GM19438 (cell line): ENCODE data around the gene BCO2.

ENCODE experiments used
- ATAC-seq: cut with Tn5 transposase; IDR thresholded peaks from one replicate; pipeline ENCODE4 v1.9.1; 2021; ENCODE audit warnings: low read depth; ENCODE audit not compliant: unreplicated experiment

BCO2 gene

DNA sequence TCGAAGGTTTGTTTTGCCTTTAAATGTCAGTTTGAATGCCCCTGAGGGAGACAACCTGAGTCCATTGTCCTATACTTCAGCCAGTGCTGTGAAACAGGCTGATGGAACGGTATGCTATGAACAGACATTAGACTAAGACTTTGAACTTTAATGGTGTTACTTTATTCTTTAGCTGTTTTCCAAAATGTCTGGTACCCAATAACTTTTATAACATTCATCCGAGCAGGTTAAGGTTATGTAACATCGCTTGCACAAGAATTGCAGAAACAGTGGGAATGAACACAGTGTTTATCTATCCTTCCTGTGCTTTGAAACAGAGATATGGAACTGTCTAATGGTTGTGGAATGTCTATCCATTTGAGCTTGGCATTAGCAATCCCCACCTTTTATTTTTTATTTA lies 38.4 kb downstream of the BCO2 start:
- ATAC-seq = no peak

DNA sequence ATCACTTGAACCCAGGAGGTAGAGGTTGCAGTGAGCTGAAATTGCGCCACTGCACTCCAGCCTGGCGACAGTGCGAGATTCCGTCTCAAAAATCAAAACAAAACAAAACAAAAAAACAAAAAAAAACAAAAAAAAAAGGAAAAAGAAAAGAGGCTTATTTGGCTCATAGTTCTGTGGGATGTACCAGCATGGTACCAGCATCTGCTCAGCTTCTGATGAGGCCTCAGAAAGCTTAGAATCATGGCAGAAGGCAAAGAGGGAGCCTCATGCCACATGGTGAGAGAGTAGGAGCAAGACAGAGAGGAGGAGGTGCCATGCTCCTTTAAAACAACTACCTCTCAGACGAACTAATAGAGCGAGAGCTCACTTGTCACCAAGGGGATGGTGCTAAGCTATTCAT lies 40.3 kb downstream of the BCO2 start:
- ATAC-seq = no peak

DNA sequence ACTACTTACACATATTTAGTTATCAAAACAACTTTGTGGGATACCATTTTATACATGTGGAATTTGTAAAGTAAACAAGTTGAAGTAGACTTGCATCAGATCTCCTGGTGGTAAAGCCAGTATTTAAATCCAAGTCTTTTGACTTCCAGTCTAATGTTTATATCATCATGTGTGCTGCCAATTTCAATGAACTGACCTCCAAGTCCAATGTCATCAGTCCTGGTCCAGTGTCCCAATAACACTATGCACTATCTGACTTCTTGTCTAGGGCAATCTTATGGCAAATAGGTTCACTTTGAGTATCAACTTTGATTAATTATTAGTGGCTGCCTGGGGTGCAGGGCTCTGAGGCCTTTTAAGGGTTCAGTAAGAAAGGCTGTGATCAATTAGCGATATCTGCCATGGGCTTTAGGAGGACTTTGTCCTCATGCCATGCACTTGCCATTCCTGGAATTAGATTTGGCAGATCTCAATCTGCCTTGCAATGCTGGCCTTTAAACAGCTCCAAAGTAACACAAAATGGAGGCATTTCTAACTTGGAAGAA lies 41.3 kb downstream of the BCO2 start:
- ATAC-seq = no peak

DNA sequence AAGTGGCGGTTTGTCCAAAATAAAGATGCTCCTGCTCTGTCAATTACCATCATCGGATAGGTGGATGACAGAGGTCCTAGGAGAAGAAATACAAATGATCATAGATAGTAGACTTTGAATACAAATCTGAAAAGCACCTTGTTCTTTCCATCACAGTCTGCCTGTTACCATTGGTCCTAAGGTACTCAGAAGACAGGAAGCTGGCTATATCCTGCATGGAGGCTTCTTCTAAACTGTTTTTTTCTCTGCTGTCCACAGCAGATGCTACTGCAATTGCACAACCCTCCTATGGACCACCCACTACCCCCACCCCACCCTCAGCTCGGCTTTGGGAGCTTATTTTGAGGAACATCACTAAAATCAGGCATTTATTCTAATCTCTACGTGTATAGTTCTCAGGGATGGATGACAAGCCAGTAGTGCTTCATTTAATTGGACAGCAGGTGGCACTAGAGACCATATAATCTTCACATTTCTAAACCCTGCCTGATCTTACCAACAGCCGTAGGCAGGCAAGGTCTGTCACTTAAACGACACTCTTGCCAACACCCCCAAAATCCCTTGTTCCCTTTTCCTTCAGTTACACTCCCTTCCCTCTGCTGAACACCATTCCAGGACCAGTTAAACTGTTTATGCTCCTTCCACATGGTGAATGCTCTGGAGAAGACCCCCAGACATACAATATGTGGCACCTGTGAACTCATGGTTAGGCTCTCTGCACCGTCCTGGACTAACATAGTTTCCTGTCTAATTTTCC lies 44.3 kb downstream of the BCO2 start:
- peak; percentile 94 for ATAC-seq

DNA sequence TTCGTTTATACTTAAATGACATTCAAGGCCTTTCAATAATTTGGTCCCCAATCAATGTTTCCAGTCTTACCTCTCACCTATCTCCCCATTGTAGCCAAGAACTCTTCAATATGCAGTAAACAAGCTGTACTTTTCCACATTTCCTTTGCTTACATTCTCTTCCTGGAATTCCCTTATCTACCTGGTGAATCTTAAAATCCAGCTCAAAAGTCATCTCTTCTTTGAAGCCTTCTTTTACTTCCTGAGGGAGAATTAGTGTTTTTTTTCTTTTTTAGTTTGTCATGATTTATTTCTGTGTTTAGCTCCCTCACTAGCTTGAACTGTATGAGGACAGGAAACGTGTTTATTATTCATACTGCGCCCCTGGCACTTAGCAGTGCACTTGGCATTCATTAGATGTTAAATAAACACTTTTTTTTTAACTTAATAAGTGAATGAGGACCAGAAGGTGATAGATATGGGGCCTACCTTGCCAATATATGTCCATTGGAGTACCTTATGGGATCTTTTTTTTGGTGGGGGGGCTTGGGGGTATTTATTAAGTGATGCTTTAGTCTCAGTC lies 46.0 kb downstream of the BCO2 start:
- no peak for ATAC-seq

DNA sequence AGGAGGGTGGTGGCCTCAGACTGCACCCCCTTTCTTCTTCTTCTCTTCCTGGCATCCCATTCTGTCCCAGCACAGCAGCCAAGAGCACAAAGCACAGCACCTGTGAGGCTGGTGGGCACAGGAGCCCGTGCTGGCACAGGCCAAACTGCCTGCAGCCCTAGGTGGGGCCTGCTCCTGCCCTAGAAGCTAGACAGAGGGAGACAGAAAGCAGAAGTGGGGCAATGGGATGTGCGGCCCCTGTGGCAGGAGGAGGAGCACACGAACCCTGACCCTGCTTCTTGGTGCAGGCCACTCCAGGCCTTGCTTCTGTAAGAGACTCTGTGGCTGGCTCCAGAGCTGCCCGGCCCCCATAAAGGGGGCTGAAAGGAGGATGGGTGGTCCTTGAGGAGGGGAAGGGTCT lies 47.0 kb downstream of the BCO2 start:
- no peak for ATAC-seq

DNA sequence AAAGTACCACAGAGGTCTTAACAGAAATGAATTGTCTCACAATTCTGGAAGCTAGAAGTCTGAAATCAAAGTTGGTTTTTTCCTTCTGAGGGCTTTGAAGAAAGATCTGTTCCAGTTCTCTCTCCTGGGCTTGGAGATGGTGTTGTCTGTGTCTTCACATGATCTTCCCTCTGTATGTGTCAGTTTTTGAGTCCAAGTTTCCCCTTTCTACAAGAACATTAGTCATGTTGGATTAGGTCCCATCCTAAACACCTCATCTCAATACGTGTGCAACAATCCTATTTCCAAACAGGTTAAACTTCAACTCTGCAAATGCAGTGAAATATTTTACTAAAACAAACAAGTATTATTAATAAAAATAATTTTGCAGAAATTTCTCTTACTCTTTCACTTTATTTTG lies 47.8 kb downstream of the BCO2 start:
- no peak for ATAC-seq

DNA sequence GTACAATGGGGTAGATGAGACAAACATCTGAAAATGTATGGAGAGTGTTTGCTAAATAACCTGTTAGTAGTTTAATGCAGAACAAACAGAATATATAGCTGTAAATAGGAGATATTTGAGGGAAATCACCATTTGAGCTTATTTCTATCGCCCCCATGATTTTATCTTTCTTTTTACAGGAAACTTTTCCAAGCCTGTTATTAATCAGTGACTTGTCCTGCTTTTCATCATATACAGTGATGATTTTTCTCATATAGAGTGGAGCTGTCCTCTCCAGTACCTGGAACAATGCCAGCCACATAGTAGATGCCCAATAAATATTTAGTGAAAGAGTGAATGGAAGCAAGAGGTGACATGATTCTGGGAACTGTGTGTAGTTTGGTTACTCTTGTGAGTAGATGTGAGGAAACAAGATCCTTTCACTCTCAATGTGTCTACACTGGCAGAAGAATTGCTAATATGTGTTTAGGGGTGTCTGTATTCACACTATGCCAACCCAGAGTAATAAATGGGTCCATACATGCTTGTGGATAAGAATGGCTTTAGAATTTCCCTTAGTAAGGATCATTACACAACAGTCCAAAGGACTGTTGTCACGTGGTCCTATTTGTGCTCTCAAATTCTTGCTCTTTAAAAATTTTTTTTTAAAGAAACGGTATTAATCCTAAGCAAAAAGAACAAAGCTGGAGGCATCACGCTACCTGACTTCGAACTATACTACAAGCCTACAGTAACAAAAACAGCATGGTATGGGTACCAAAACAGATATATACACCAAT lies 48.6 kb downstream of the BCO2 start:
- ATAC-seq = no peak

DNA sequence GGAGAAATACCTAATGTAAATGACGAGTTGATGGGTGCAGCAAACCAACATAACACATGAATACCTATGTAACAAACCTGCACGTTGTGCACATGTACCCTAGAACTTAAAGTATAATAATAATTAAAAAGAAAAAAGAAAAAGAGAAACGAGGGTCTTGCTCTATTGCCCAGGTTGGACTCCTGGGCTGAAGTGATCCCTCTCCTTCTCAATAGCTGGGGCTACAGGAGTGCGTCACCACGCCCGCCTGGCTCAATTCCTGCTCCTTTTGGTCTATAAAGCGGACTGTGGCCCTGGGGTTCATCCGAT lies 50.4 kb downstream of the BCO2 start:
- no peak for ATAC-seq

DNA sequence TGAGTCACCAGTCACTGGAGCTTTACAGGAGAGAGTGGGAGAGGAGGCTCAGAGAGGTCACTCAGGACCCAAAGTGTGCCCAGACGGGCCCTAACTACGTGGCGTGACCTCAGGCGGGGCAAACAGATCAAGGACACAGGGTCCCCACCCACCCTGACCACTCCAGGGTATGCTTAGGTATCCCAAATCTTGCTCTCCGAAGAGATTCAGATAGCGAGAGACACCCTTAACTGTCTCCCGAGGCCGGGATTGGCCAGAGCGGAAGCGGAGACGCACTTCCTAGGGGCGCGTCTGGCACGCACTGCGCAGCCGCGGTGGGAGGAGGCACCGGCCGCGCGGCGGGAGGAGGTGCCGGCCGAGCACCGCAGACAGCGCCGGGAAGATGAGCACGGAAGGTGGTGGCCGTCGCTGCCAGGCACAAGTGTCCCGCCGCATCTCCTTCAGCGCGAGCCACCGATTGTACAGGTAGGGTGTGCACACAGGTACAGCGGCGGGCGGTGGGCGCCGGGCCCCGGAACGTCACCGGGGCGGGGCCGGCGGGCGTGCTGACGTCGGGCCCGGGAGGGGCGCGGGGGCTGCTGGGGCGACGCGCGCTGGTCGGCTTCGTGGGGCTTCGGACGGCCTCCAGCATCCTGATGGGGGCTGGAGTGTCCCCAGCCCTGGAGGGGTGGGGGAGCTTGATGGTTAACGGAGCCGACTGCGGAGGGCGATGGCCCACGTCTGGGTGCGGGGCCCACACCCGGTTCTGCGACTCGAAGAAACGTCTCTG lies 50.9 kb downstream of the BCO2 start, which contains the start of gene PTS:
PTS (plus strand) TSS at position 367 of the 769 bp plus-strand sequence; CDS start at position 383, 16 bp downstream.
- ATAC-seq = peak; percentile 97

DNA sequence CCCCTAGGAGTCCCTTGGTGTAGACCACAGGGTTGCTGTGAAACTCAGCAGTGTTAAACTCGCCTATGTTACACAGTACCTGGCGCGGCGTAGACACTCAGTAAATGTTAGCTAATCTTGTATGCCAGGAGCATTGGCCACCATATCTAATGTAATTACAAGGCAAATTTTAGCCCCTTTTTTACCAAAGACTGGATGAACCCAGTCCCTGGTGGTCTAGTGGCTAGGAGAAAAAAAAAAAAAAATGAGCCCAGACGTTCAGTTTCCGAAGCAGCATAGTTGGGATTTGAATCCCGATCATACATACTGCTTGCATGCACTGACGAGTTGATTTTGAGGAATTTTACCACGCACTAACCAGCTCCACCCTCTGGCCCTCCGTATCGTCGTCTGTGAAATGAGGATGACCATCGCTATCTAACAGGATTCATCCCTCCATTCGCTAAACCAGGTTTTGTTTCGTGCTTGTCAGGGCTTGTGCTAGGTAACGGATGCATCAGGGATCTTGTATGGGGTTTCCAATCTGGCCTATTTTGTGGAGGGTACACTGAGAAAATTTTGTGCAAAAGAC lies 51.6 kb downstream of the BCO2 start:
- ATAC-seq = peak; percentile 41

DNA sequence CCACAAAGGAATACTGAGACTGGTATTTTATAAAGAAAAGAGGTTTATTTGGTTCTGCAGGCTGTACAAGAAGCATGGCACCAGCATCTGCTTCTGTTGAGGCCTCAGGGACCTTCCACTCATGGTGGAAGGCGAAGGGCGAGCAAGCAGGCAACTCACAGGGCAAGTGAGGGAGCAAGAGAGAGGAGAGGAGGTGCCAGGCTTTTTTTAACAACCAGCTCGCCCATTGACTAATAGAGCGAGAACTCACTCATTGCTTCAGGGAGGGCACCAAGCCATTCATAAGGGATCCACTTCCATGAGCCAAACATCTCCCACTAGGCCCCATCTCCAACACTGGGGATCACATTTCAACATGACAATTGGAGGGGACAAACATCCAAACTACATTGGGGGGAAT lies 52.2 kb downstream of the BCO2 start:
- ATAC-seq = no peak

DNA sequence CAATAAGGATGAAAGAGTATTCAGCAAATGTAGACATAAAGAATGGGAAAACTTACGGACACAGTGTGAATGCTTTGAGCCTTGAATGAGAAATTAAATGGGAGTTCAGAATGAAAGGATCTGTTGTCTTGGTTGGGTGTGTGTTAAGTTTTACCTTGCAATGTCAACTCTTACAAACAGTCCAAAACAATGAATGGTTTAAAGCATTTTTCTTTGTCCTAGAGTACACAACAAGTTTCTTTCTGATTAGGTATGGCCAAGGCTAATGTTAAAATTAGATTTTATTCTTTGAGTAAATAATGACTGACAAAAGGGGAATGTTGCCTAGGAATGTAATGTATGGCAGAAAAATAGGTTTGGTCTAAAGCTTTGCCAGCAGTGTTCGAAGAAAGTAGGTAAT lies 53.4 kb downstream of the BCO2 start:
- ATAC-seq = no peak

DNA sequence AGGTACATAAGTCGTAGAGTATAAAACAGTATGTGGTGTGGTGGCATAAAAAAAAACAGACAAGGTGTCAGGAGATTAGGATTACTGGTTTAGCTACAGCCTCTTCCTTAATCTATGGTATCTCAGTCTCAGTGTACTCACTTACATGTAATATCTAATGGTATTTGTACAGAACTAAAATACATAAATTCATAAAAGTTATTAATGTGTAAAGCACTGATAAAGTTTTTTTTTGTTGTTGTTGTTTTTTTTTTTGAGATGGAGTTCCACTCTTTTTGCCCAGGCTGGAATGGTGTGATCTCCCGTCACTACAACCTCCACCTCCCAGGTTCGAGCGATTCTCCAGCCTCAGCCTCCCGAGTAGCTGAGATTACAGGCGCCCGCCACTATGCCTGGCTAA lies 53.8 kb downstream of the BCO2 start:
- ATAC-seq = no peak

DNA sequence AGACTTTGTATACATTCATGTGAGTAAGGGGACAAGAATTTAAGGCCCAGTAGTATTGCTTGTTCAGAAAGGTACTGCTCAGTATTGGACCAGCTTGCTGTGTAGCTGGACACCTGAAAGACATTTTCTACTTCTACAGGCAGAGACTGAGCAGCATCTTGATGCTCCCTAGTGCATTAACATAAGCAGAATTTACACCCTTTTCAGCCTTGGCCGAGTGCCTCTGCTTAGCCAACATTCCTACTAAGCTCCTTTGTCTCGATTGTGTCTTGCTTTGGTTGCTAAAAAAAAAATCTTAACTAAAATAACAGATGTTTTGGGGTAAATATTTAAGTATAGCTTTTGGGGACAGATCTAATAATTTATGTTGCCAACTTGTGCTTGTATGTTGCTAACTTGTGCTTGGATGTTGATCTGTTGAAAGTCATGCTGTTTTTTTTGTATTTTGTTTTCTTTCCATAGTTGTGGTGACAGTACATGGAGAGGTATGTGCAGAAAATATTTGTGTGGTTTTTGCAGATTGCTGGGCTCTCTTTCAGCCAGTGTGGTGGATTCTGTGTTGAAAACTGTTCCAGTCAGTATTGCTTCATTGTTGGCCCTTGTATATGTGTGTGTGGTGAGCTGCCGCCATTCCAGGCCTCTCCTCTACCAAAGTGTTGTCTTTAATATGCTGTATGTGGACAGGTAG lies 54.6 kb downstream of the BCO2 start:
- ATAC-seq = no peak

DNA sequence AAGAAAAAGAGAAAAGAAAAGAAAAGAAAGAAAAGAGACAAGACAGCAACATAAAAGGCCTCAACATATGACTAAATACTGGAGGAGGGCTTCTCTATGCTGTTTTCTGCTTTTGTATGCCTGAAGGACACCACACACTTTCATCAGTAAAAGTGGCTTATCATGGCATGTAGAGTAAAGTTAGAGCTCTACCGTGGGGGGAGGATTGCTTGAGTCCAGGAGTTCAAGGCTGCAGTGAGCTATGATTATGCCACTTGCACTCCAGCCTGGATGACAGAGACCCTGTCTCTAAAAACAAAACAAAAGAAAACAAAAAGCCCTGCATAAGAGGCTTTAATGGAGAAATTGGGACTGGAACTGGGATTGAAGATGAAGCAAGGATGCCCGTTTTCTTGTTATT lies 56.6 kb downstream of the BCO2 start:
- no peak for ATAC-seq

DNA sequence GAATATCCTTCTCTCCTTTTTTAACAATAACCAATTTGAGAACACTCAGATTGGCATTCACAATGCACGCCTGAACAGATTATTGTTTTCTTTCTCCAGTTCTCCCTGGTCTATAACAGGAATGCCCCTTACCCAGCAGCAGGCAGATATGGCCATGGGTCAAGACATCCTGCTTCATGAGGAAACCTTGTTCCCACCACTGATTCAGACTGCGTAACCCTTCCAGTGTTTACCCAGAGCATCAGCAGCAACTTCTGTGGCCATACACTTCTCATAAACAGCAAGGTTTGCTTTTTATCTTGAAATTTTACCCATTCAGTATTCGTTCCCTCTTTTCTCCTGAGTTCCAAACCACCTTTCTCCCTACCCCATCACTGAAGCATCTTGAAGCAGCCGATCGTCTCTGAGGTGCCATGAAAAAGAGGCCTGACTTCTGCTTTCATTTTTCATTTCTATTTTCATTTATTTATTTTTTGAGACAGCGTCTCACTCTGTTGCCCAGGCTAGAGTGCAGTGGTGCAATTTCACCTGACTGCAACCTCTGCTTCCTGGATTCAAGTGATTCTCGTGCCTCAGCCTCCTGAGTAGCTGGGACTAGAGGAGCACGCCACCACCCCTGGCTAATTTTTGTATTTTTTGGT lies 60.6 kb downstream of the BCO2 start:
- no peak for ATAC-seq

DNA sequence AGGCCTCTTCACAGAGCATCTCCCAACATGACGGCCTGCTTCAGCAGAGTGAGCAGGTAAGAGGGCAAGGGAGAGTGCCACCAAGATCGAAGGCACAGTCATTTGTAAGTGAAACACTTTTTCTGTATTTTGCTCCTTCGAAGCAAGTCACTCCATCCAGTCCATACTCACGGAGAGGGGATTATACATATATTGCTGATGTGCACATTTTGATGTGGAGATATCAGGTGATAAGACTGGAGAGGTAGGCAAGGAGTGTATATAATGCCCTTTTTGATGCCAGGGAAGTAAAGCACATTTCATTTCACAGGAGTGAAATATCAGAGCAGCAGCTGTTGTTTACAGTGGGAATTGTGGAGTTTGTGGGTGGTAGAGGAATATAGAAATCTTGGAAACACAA lies 62.1 kb downstream of the BCO2 start:
- ATAC-seq = no peak

DNA sequence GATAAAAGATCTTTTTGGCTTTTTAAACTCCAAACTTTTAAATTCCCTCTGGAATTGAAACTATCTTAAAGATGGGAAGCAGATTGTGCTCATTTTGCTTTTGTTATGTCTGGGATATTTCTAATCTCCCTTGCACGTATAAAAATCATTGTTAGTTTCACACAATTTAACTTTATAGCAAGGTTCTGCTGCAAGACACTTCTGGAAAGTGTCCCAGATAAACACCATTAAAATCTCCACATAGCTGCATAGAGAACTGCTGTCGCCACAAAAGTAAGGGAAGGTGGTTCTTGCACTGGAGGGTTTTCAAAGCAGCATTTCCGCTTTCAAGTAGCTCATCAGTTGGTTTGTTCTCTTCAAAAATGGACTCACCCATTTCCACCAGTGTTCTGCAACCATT lies 62.7 kb downstream of the BCO2 start:
- ATAC-seq = no peak

DNA sequence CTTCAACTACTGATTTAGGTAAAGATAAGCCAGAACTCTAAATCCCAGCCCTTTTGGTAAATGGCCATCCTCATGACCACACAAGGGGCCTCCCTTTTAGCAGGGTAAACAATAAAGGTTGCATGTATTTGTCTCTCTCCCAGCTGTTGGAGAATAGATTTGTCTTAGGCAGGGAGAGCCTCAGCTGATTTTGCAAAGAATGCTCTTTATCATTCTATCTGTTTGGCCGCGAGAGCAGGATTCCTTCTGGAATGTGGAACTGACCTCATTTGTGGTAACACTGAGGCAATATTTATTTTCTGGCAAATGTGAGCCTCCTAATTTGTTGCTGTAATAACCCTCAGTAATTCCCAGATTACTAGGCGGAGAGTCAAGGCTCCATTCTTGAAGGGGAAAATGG lies 66.2 kb downstream of the BCO2 start:
- ATAC-seq = no peak
